ENCODE measurements around the gene ENO3. TPM values are rescaled to one million over a fixed set of nuclear protein-coding genes. Genes with fewer than 3 reads are reported as not detected.

Gene ENO3
- total and polyA plus RNA-seq, 10 of the 15 experiments (the other 5 are each of a cell fraction or from before 2014, with no cell fraction given), result 6.8 to 28.4 (median 17.0) TPM

DNA sequence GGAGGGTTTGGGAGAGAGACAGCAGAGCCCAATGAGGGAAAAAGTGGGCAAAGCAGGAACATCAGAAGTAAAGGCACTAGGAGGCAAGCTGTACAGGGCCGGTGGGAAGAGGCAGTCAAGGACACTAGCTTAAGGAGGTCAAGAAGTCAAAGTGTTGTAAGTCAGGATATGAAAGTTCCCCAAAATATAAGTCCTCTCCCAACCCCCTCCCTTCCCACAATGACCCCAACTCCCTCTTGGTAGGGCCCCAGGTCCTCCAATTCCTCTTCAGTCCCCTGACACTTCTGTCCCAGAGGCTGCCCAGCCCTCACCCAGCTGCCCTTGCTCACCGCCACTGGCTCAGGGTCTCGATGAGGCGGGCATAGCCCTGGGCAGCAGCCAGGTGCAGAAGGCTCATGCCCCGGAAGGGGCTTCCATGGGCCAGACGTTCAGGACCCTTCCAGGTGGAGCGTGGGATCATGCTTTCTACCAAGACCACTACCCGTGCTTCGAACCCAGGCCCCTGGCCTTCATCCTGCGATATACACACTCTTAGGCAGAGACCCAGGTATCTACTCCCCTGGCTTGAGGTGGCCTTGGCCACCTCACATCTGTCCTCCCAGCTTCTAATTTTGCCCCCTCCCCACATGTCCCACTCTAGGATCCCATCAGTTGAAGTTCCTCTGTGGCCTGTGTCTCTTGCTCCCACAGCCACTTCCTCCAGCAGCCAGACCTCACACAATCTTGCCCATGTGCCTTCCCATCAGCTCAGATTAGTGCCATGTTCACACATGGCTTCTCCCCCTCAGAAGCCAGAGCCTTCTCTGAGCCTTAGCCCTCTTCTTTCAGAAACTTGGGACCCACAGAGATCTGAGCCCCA is 22.6 kb downstream of the ENO3 start:
- ChIA-PET CTCF (interaction anchor here (0.7 to 2.8 kb wide), 2 partner anchors 65 to 89 kb away, joined by 6 to 11 read pairs; no protein-coding TSS in a partner anchor), POLR2A (interaction anchor here (0.5 kb wide), 1 partner anchor 78 kb away, joined by 3 read pairs; no protein-coding TSS in a partner anchor), RAD21 (ENCODE audit: unreplicated experiment) (no interaction called here), SMC1A (ENCODE audit: uncharacterized antibody, unreplicated experiment) (no interaction called here)
- Histone ChIP-seq H3K4me2 (ENCODE audit: control insufficient read depth, insufficient read depth) (no peak overlapping the region), H3K27me3 (replicated peaks in 1 of 2; ENCODE audit: control insufficient read depth in 2 of 2, insufficient read depth in 2 of 2, low read length in 1 of 2) (no peaks in the 10 kb centered on the region), H3K36me3 (ENCODE audit: control insufficient read depth in 2 of 2, insufficient read depth in 2 of 2, low read length in 1 of 2) (peaks cover 21 to 22% of the 10 kb centered on the region in 2 experiments; a peak in 3 of 4 replicates), H4K20me1 (ENCODE audit: control insufficient read depth, insufficient read depth) (no peaks in the 10 kb centered on the region), H3K4me1 (ENCODE audit: control insufficient read depth, insufficient read depth, low read length) (peaks cover 10% of the 10 kb centered on the region), H2AFZ (ENCODE audit: control insufficient read depth, low read depth, low read length) (no peak overlapping the region), H3K79me2 (ENCODE audit: control insufficient read depth, insufficient read depth, low read length) (peaks cover 9% of the 10 kb centered on the region), H3K9me3 (replicated peaks; ENCODE audit: control insufficient read depth, insufficient read depth, low read length) (no peaks in the 10 kb centered on the region), H3K9ac (ENCODE audit: control insufficient read depth, insufficient read depth, low read length) (no peak overlapping the region), H3K27ac (ENCODE audit: control insufficient read depth, insufficient read depth) (no peak overlapping the region), H3K4me3 (no peak overlapping the region)
- intact Hi-C loops (cut with micrococcal nuclease; ENCODE audit: unreplicated experiment), result no loop called here
- BruUV-seq (replicated peaks), result no TSS peak
- WGBS (ENCODE audit: insufficient coverage, insufficient replicate concordance, low lambda C conversion rate, missing lambda C conversion rate), result 90% methylated on average over 10 of the region's 10 CpGs
- no peak for ATAC-seq
- in situ Hi-C loops (cut with MboI), result no loop called here
- no peak for DNase-seq (ENCODE audit: low read depth, low spot score)
- no peak for FAIRE-seq
- TF ChIP-seq HDAC2 (IDR thresholded peaks at IDR 0.05), result no peak
- no peak for TF ChIP-seq EED (IDR thresholded peaks at IDR 0.05; ENCODE audit: low read depth)
- no peak for TF ChIP-seq SRF (IDR thresholded peaks at IDR 0.05; ENCODE audit: low read depth in 2 of 2, low read length in 2 of 2)
- no peak for TF ChIP-seq SMAD1 (IDR thresholded peaks at IDR 0.05; ENCODE audit: low read depth, partially characterized antibody)
- TF ChIP-seq, protein P1, sequence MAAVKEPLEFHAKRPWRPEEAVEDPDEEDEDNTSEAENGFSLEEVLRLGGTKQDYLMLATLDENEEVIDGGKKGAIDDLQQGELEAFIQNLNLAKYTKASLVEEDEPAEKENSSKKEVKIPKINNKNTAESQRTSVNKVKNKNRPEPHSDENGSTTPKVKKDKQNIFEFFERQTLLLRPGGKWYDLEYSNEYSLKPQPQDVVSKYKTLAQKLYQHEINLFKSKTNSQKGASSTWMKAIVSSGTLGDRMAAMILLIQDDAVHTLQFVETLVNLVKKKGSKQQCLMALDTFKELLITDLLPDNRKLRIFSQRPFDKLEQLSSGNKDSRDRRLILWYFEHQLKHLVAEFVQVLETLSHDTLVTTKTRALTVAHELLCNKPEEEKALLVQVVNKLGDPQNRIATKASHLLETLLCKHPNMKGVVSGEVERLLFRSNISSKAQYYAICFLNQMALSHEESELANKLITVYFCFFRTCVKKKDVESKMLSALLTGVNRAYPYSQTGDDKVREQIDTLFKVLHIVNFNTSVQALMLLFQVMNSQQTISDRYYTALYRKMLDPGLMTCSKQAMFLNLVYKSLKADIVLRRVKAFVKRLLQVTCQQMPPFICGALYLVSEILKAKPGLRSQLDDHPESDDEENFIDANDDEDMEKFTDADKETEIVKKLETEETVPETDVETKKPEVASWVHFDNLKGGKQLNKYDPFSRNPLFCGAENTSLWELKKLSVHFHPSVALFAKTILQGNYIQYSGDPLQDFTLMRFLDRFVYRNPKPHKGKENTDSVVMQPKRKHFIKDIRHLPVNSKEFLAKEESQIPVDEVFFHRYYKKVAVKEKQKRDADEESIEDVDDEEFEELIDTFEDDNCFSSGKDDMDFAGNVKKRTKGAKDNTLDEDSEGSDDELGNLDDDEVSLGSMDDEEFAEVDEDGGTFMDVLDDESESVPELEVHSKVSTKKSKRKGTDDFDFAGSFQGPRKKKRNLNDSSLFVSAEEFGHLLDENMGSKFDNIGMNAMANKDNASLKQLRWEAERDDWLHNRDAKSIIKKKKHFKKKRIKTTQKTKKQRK (IDR thresholded peaks at IDR 0.05; ENCODE audit: low read depth, low read length), result no peak
- TF ChIP-seq, protein P2, sequence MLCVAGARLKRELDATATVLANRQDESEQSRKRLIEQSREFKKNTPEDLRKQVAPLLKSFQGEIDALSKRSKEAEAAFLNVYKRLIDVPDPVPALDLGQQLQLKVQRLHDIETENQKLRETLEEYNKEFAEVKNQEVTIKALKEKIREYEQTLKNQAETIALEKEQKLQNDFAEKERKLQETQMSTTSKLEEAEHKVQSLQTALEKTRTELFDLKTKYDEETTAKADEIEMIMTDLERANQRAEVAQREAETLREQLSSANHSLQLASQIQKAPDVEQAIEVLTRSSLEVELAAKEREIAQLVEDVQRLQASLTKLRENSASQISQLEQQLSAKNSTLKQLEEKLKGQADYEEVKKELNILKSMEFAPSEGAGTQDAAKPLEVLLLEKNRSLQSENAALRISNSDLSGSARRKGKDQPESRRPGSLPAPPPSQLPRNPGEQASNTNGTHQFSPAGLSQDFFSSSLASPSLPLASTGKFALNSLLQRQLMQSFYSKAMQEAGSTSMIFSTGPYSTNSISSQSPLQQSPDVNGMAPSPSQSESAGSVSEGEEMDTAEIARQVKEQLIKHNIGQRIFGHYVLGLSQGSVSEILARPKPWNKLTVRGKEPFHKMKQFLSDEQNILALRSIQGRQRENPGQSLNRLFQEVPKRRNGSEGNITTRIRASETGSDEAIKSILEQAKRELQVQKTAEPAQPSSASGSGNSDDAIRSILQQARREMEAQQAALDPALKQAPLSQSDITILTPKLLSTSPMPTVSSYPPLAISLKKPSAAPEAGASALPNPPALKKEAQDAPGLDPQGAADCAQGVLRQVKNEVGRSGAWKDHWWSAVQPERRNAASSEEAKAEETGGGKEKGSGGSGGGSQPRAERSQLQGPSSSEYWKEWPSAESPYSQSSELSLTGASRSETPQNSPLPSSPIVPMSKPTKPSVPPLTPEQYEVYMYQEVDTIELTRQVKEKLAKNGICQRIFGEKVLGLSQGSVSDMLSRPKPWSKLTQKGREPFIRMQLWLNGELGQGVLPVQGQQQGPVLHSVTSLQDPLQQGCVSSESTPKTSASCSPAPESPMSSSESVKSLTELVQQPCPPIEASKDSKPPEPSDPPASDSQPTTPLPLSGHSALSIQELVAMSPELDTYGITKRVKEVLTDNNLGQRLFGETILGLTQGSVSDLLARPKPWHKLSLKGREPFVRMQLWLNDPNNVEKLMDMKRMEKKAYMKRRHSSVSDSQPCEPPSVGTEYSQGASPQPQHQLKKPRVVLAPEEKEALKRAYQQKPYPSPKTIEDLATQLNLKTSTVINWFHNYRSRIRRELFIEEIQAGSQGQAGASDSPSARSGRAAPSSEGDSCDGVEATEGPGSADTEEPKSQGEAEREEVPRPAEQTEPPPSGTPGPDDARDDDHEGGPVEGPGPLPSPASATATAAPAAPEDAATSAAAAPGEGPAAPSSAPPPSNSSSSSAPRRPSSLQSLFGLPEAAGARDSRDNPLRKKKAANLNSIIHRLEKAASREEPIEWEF (IDR thresholded peaks at IDR 0.05; ENCODE audit: insufficient replicate concordance, low read depth, low read length), result no peak
- TF ChIP-seq POLR2A (IDR thresholded peaks at IDR 0.05; ENCODE audit: low read depth, low read length), result no peak
- TF ChIP-seq SREBF2 (IDR thresholded peaks at IDR 0.05; ENCODE audit: low read length), result no peak
- no peak for TF ChIP-seq TBL1XR1 (IDR thresholded peaks at IDR 0.05; ENCODE audit: low read depth, low read length)
- TF ChIP-seq MYC (IDR thresholded peaks at IDR 0.05; ENCODE audit: insufficient read depth, insufficient read length, insufficient replicate concordance, low read length, severe bottlenecking), result no peak
- TF ChIP-seq NFYA (IDR thresholded peaks at IDR 0.05; ENCODE audit: borderline replicate concordance, low read depth, low read length), result no peak
- TF ChIP-seq, protein P3, sequence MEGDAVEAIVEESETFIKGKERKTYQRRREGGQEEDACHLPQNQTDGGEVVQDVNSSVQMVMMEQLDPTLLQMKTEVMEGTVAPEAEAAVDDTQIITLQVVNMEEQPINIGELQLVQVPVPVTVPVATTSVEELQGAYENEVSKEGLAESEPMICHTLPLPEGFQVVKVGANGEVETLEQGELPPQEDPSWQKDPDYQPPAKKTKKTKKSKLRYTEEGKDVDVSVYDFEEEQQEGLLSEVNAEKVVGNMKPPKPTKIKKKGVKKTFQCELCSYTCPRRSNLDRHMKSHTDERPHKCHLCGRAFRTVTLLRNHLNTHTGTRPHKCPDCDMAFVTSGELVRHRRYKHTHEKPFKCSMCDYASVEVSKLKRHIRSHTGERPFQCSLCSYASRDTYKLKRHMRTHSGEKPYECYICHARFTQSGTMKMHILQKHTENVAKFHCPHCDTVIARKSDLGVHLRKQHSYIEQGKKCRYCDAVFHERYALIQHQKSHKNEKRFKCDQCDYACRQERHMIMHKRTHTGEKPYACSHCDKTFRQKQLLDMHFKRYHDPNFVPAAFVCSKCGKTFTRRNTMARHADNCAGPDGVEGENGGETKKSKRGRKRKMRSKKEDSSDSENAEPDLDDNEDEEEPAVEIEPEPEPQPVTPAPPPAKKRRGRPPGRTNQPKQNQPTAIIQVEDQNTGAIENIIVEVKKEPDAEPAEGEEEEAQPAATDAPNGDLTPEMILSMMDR (IDR thresholded peaks at IDR 0.05 in 2 of 3, conservative IDR thresholded peaks at IDR 0.05 in 1 of 3; ENCODE audit: control insufficient read depth in 2 of 3, extremely low read depth in 1 of 3, insufficient read depth in 1 of 3, low read depth in 3 of 3, low read length in 3 of 3), result no peak
- TF ChIP-seq IKZF1 (conservative IDR thresholded peaks at IDR 0.05), result no peak
